BE2C (cell line): Measurements from ENCODE around the gene PDRG1.

Experiments used
- DNase-seq: peaks from one replicate; pipeline ENCODE4 v3.0.0-alpha.2; 2020
- H3K27me3 ChIP-seq: fragments of 250-450 bp; sonication (Bioruptor Pico); 2 replicates; pipeline ENCODE4 v1.5.1; 2020; ENCODE audit warnings: mild to moderate bottlenecking
- H3K36me3 ChIP-seq: fragments of 250-450 bp; sonication (Bioruptor Pico); 2 replicates; pipeline ENCODE4 v1.5.1; 2020; ENCODE audit warnings: mild to moderate bottlenecking
- H3K4me1 ChIP-seq: fragments of 250-450 bp; sonication (Bioruptor Pico); 2 replicates; pipeline ENCODE4 v1.5.1; 2020
- H3K4me3 ChIP-seq: 2 replicates; pipeline ENCODE4 v1.5.1; 2011; ENCODE audit warnings: low read depth, low read length
- H3K9me3 ChIP-seq: fragments of 250-450 bp; sonication (Bioruptor Pico); 2 replicates; pipeline ENCODE4 v1.5.1; 2020
- TF ChIP-seq, protein P1 (sequence below): IDR thresholded peaks from 2 replicates; pipeline ENCODE4 v1.5.1; 2012; ENCODE audit warnings: mild to moderate bottlenecking, low read depth, low read length

PDRG1 gene

DNA sequence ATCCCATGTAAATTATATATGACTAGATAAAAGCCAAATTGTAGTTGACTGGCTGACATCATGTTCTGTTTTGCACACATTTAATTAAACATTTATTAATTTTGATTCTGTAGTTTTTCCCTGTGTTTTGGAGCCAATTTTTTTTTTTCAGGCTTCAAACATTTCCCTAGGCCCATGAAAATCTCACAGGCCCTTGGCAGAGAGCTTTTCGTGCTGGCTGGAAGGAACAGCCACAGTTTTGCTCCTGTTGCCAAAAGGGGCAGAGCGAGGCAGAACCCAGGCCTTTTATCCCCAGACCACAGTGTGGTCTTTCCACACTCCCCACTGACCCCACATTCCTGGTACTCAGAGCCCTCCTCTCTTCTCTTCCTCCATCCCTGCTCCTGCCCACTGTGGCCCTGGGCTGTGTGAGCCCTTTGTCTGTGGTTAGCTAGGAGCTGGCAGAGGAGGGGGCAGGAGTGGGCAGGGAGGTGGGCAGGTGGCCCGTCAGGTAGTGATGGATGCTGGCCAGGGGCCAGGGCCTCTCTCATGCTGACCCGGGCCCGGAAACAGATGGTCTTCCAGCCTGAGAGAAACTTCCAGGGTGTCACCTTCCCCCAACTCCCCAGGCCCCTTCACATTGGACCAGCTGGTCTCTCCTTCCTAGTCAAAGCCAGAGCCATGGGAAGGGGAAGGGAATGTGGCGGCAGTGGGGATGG lies 38.9 kb upstream of the PDRG1 start:
- Histone ChIP-seq H3K9me3 (no peaks in the 10 kb centered on the region), H3K36me3 (peaks cover 4% of the 10 kb centered on the region), H3K4me1 (no peaks in the 10 kb centered on the region), H3K27me3 (no peaks in the 10 kb centered on the region), H3K4me3 (no peak overlapping the region)
- TF ChIP-seq, protein P1, sequence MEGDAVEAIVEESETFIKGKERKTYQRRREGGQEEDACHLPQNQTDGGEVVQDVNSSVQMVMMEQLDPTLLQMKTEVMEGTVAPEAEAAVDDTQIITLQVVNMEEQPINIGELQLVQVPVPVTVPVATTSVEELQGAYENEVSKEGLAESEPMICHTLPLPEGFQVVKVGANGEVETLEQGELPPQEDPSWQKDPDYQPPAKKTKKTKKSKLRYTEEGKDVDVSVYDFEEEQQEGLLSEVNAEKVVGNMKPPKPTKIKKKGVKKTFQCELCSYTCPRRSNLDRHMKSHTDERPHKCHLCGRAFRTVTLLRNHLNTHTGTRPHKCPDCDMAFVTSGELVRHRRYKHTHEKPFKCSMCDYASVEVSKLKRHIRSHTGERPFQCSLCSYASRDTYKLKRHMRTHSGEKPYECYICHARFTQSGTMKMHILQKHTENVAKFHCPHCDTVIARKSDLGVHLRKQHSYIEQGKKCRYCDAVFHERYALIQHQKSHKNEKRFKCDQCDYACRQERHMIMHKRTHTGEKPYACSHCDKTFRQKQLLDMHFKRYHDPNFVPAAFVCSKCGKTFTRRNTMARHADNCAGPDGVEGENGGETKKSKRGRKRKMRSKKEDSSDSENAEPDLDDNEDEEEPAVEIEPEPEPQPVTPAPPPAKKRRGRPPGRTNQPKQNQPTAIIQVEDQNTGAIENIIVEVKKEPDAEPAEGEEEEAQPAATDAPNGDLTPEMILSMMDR = no peak
- DNase-seq = peak; percentile 25

DNA sequence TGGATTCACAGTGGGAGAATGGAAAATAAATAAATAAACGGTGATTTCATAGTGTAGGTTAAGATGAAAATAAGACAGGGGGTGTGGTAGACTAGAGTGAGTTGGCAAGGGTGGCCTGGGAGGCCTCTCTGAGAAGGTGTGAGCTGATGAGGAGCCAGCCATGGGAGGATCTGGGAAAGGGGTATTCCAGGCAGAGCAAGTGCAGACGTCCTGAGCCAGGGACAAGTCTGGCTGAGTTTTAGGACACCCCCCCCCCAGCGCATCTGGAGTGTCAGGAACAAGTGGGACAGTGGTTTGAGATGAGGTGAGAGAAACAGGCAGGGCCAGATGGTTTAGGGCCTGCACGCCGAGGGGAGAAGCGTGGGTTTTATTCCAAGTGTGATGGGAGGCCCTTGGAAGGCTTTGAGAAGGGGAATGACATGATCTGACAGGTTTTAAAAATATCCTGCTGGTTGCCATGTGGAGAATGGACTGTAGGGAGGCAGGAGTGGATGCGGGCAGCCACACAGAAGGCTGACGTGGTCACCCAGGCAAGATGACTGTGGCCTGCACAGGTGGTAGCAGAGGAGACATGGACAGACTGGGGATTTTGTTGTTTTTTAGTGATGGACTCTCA lies 37.3 kb upstream of the PDRG1 start:
- H3K36me3 ChIP-seq = peaks cover 4% of the 10 kb centered on the region
- no peaks in the 10 kb centered on the region for H3K9me3 ChIP-seq

DNA sequence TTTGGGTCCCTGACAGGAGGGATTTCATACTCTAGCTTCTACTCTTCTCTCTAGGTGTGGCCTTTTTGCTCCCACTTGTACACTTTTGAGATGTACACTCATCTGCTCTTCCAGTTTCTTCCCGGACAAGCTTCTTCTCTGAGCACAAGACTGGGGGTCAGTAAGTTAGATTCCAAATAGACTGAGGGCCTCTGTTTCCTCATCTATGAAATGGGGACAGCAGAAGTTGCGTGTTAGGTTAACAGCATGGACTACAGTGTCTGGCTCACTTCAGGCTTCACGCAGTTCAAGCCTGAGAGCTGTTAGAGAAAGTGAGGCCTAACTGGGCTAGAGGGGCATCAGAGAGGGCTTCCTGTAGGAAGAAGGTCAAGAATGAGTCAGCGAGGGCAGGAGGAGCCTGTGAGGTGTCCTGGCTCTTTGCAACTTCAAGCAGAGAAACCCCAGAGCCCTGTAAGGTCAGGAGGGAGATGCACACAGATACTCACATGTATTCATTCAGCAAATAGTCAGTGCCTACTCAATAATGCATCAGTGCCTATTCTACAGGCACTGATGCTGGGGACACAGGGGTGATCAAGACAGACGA lies 36.7 kb upstream of the PDRG1 start:
- no peaks in the 10 kb centered on the region for H3K9me3 ChIP-seq
- DNase-seq = no peak
- H3K27me3 ChIP-seq = no peaks in the 10 kb centered on the region
- TF ChIP-seq, protein P1 = no peak
- no peaks in the 10 kb centered on the region for H3K4me1 ChIP-seq
- H3K36me3 ChIP-seq = peaks cover 4% of the 10 kb centered on the region; the same call in 1 of the 2 replicates
- no peak overlapping the region for H3K4me3 ChIP-seq

More for the DNA sequence above, 37.3 kb upstream of the PDRG1 start:
- TF ChIP-seq, protein P1 = no peak
- Histone ChIP-seq H3K27me3 (no peaks in the 10 kb centered on the region), H3K4me1 (no peaks in the 10 kb centered on the region), H3K4me3 (no peak overlapping the region)
- DNase-seq = no peak

DNA sequence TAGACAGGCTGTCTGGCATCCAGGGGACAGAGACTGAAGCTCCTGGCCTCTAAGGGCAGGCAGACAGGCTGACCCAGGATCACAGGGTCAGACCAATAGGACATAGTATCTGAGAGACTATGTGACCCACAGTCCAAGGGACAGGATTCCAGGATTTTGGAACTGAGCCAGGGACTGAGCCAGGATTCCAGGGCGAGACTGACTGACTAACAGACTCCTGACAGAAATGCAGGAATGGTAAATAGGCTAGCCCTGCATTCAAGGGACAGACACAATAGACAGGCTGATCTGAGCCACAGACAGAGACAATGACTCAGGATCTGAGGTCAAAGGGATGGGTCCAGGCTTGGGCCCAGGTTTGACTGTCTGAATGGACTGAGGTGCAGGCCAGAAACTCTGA lies 35.9 kb upstream of the PDRG1 start:
- TF ChIP-seq, protein P1 = no peak
- peaks cover 4% of the 10 kb centered on the region; the same call in 1 of the 2 replicates for H3K36me3 ChIP-seq
- DNase-seq = peak; percentile 30
- no peak overlapping the region for H3K4me3 ChIP-seq
- no peaks in the 10 kb centered on the region for H3K9me3 ChIP-seq
- no peaks in the 10 kb centered on the region for H3K27me3 ChIP-seq
- no peaks in the 10 kb centered on the region for H3K4me1 ChIP-seq

DNA sequence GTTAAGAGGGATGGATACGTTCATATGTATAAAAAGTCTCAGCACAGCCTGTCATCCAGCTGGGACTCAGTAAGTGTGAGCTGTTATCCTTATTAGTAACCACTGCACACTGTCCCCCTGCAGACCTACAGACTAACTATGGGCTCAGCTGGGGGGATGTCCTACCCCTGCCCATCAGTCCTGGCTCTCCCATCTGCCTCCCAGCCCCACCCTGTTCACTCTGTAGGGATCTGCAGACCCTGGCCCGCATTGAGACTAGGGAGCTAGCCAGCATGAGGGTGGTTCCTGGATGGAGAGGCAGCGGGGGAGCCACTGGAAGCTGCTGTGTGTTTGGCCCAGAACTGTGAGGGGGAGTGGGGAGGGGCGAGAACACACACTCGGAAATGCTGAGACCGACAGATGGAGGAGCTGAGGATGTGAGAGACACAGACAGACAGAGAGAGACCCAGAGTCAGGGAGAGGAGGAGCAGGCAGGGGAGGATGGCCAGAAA lies 33.2 kb upstream of the PDRG1 start:
- TF ChIP-seq, protein P1 = no peak
- H3K4me1 ChIP-seq = no peaks in the 10 kb centered on the region
- no peak for DNase-seq
- no peak overlapping the region for H3K4me3 ChIP-seq
- H3K36me3 ChIP-seq = peaks cover 4% of the 10 kb centered on the region; the same call in 1 of the 2 replicates
- H3K9me3 ChIP-seq = no peaks in the 10 kb centered on the region
- H3K27me3 ChIP-seq = no peaks in the 10 kb centered on the region

DNA sequence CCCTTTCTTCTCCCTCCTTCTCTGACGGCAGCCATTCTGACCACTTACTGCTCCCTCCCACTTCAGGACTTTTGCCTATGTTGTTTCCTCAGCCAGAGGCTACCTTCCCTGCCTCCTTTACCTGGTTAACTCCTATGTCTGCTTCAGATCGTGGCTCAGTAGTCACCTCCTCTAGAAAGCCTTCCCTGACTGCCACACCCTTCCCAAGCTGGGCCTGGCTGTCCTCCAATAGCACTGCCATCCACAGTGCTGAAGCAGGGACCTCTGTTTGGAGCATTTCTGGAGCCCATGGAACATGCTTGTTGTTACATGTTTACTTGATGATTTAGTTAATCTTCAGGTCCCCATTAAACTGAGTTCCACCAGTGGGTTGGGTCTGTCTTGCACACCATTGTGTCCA lies 29.9 kb upstream of the PDRG1 start:
- Histone ChIP-seq H3K36me3 (peaks cover 4% of the 10 kb centered on the region; the same call in 1 of the 2 replicates), H3K27me3 (no peaks in the 10 kb centered on the region), H3K4me1 (no peaks in the 10 kb centered on the region), H3K9me3 (no peaks in the 10 kb centered on the region), H3K4me3 (no peak overlapping the region)
- TF ChIP-seq, protein P1 = no peak
- no peak for DNase-seq
